ENCODE measurements around the gene CCDC39.

DNA sequence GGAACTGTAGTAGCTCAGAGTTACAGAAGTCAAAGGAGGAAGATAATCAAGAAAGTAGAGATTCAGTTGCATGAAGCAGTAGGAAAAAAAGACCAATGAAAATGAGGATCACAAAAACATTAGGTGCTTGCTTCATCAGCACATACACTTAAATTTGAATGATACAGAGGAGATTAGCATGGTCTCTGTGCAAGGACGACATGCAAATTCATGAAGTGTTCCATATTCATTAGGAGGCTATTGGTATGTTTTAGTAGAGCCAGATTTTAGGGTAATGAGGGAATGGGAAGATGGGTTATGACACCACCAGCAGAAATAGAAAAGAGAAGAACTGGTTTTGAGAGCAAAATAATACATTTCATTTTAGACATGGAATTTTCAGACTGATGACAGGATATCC, 98.4 kb downstream of the CCDC39 start:
- TF ChIP-seq, protein P1, sequence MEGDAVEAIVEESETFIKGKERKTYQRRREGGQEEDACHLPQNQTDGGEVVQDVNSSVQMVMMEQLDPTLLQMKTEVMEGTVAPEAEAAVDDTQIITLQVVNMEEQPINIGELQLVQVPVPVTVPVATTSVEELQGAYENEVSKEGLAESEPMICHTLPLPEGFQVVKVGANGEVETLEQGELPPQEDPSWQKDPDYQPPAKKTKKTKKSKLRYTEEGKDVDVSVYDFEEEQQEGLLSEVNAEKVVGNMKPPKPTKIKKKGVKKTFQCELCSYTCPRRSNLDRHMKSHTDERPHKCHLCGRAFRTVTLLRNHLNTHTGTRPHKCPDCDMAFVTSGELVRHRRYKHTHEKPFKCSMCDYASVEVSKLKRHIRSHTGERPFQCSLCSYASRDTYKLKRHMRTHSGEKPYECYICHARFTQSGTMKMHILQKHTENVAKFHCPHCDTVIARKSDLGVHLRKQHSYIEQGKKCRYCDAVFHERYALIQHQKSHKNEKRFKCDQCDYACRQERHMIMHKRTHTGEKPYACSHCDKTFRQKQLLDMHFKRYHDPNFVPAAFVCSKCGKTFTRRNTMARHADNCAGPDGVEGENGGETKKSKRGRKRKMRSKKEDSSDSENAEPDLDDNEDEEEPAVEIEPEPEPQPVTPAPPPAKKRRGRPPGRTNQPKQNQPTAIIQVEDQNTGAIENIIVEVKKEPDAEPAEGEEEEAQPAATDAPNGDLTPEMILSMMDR (IDR thresholded peaks at IDR 0.05): no peak
- no peak for TF ChIP-seq POLR2A (IDR thresholded peaks at IDR 0.05)
